ENCODE measurements around the gene E4F1. TPM values are rescaled to one million over a fixed set of nuclear protein-coding genes. Genes with fewer than 3 reads are reported as not detected.

Gene E4F1
- polyA plus RNA-seq, 1 experiment, result 17.6 TPM

DNA sequence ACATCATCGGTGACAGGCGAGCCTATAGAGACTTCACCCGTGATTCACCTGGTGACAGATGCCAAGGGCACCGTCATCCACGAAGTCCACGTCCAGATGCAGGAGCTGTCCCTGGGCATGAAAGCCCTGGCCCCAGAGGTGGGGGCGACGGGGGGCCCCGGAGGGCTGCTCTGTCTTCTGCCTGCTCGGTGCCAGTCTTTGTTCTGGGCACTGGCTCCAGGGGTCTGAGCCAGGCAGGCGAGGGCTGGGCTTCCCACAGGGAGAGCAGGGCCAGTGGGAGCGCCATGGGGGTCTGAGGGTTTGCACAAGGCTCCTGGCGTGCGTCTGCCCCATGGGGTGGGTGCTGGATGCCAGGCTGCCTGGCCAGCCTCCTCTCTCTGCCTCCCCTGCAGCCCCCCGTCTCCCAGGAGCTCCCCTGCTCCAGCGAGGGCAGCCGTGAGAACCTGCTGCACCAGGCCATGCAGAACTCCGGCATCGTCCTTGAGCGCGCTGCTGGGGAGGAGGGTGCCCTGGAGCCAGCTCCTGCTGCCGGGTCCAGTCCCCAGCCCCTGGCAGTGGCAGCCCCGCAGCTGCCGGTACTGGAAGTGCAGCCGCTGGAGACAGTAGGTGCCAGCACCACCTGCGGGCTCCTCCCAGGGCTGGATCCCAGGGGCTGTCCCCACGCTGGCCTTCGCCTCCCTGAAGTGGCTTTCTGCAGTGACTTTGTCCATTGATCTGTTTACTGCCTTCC, 9.8 kb downstream of the E4F1 start:
- DNase-seq (ENCODE audit: low read depth), result no peak
- ChIA-PET CTCF (no interaction called here), POLR2A (no interaction called here)
- TF ChIP-seq, protein P1, sequence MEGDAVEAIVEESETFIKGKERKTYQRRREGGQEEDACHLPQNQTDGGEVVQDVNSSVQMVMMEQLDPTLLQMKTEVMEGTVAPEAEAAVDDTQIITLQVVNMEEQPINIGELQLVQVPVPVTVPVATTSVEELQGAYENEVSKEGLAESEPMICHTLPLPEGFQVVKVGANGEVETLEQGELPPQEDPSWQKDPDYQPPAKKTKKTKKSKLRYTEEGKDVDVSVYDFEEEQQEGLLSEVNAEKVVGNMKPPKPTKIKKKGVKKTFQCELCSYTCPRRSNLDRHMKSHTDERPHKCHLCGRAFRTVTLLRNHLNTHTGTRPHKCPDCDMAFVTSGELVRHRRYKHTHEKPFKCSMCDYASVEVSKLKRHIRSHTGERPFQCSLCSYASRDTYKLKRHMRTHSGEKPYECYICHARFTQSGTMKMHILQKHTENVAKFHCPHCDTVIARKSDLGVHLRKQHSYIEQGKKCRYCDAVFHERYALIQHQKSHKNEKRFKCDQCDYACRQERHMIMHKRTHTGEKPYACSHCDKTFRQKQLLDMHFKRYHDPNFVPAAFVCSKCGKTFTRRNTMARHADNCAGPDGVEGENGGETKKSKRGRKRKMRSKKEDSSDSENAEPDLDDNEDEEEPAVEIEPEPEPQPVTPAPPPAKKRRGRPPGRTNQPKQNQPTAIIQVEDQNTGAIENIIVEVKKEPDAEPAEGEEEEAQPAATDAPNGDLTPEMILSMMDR (IDR thresholded peaks at IDR 0.05; ENCODE audit: insufficient read depth, low read depth, low read length), result no peak
- H3K36me3 ChIP-seq (ENCODE audit: control insufficient read depth, insufficient read depth, low read length), result peaks cover 43% of the 10 kb centered on the region
- H3K27me3 ChIP-seq (ENCODE audit: control insufficient read depth, insufficient read depth, low read length), result no peaks in the 10 kb centered on the region
- no peak overlapping the region for H3K4me3 ChIP-seq (ENCODE audit: low read depth, low read length)

DNA sequence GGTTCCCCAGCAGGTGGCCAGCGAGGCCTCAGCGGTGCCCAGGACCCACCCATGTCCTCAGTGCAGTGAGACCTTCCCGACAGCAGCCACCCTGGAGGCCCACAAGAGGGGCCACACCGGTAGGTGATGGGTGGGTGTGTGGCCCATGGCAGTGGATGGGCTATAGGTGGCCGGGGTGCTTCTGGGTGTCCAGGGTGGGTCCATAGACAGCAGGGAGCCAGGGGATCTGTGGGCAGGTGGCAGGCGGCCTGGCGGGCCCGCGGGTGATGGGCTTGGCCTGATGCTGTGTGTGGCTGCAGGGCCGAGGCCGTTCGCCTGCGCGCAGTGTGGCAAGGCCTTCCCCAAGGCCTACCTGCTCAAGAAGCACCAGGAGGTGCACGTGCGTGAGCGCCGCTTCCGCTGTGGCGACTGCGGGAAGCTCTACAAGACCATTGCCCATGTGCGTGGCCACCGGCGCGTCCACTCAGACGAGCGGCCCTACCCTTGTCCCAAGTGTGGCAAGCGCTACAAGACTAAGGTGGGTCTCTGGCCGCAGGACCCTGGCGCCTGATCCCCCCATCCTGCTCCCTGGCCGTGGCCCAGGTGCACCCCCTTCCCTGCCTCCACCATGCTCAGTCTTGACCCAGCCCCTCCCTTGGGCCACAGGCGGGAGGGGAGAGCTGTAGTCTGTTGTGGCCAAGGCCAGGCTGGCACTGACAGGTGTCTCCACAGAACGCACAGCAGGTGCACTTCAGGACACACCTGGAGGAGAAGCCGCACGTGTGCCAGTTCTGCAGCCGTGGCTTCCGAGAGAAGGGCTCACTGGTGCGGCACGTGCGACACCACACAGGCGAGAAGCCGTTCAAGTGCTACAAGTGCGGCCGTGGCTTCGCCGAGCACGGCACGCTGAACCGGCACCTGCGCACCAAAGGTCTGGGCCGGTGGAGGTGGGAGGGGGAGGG, 10.8 kb downstream of the E4F1 start:
- Histone ChIP-seq H3K27me3 (ENCODE audit: control insufficient read depth, insufficient read depth, low read length) (no peaks in the 10 kb centered on the region), H3K36me3 (ENCODE audit: control insufficient read depth, insufficient read depth, low read length) (peaks cover 36% of the 10 kb centered on the region), H3K4me3 (ENCODE audit: low read depth, low read length) (no peak overlapping the region)
- ChIA-PET POLR2A (no interaction called here), CTCF (no interaction called here)
- TF ChIP-seq, protein P1 (IDR thresholded peaks at IDR 0.05; ENCODE audit: insufficient read depth, low read depth, low read length), result no peak
- DNase-seq (ENCODE audit: low read depth), result no peak

DNA sequence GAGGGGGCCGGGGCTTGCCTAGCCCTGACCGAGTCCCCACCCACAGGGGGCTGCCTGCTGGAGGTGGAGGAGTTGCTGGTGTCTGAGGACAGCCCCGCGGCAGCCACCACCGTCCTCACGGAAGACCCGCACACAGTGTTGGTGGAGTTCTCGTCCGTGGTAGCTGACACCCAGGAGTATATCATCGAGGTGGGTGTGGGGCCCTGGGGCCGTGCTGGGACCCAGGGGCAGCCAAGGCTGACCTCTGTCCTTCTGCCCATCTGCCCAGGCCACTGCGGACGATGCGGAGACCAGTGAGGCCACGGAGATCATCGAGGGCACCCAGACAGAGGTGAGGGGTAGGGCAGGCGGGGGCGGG, 11.4 kb downstream of the E4F1 start:
- no peak overlapping the region for H3K4me3 ChIP-seq (ENCODE audit: low read depth, low read length)
- ChIA-PET CTCF (no interaction called here), POLR2A (no interaction called here)
- DNase-seq (ENCODE audit: low read depth), result no peak
- H3K36me3 ChIP-seq (ENCODE audit: control insufficient read depth, insufficient read depth, low read length), result peaks cover 33% of the 10 kb centered on the region
- H3K27me3 ChIP-seq (ENCODE audit: control insufficient read depth, insufficient read depth, low read length), result no peaks in the 10 kb centered on the region
- TF ChIP-seq, protein P1 (IDR thresholded peaks at IDR 0.05; ENCODE audit: insufficient read depth, low read depth, low read length), result no peak

DNA sequence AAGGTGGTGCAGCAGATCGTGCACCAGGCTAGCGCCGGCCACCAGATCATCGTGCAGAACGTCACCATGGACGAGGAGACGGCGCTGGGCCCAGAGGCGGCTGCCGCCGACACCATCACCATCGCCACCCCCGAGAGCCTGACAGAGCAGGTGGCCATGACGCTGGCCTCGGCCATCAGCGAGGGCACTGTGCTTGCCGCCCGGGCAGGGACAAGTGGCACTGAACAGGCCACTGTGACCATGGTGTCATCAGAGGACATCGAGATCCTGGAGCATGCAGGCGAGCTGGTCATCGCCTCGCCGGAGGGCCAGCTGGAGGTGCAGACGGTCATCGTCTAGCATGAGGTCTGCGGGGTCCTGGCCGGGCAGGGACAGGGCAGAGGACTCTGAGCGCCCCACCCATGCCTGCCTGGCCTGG, 11.9 kb downstream of the E4F1 start:
- ChIA-PET CTCF (no interaction called here), POLR2A (no interaction called here)
- Histone ChIP-seq H3K4me3 (ENCODE audit: low read depth, low read length) (no peak overlapping the region), H3K36me3 (ENCODE audit: control insufficient read depth, insufficient read depth, low read length) (peaks cover 33% of the 10 kb centered on the region), H3K27me3 (ENCODE audit: control insufficient read depth, insufficient read depth, low read length) (no peaks in the 10 kb centered on the region)
- TF ChIP-seq, protein P1 (IDR thresholded peaks at IDR 0.05; ENCODE audit: insufficient read depth, low read depth, low read length), result no peak
- no peak for DNase-seq (ENCODE audit: low read depth)

DNA sequence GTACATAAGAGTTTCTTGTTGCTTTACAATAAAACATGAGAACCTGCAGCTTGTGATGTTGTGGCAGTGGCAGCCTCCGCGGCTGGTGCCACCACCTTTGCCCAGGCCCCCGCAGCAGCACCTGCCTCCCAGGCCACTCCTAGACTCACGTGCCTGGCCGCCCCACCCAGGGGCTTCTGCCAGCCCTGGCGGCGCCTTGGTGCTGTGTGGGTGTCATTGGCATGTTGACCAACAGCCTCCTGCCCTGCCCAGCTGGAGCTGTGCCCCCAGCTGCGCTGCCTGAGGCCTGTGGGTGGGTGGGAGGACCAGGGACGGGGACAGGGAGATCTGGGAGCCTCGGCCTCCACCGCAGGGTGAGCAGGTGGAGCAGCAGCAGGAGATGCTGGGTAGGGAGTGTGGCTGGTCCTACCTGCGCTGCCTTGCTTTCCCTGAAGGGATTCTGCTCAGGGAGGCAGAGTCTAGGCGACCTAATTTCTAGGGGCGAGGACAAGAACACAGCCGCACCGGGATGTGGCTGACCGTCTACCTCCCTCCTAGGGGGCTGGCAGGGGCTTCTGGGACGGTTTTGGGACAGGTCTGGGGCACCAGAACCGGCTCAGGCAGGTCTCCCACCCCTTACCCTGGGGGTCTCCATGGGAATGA, 12.4 kb downstream of the E4F1 start:
- H3K4me3 ChIP-seq (ENCODE audit: low read depth, low read length), result no peak overlapping the region
- TF ChIP-seq, protein P1 (IDR thresholded peaks at IDR 0.05; ENCODE audit: insufficient read depth, low read depth, low read length), result no peak
- no peaks in the 10 kb centered on the region for H3K27me3 ChIP-seq (ENCODE audit: control insufficient read depth, insufficient read depth, low read length)
- no peak for DNase-seq (ENCODE audit: low read depth)
- CTCF ChIA-PET, result no interaction called here
- POLR2A ChIA-PET, result interaction anchor here (0.6 kb wide), 1 partner anchor 233 kb away, joined by 4 read pairs; no protein-coding TSS in a partner anchor
- H3K36me3 ChIP-seq (ENCODE audit: control insufficient read depth, insufficient read depth, low read length), result peaks cover 33% of the 10 kb centered on the region
